Measurements from ENCODE around the gene ZCWPW2.

The ZCWPW2 gene

GRCh38 chr3:28476764-28477163 is 128.2 kb downstream of the ZCWPW2 start:
- TF ChIP-seq CTCF (IDR thresholded peaks at IDR 0.05), result no peak

- TF ChIP-seq CTCF (IDR thresholded peaks at IDR 0.05), result no peak
Measured at GRCh38 chr3:28485164-28485563, 136.6 kb downstream of the ZCWPW2 start.

- no peak for TF ChIP-seq CTCF (IDR thresholded peaks at IDR 0.05)
Measured at GRCh38 chr3:28495301-28495700, 146.8 kb downstream of the ZCWPW2 start.

- TF ChIP-seq CTCF (IDR thresholded peaks at IDR 0.05), result no peak
Measured at GRCh38 chr3:28502397-28502937, 153.9 kb downstream of the ZCWPW2 start.

GRCh38 chr3:28504976-28505375 is 156.5 kb downstream of the ZCWPW2 start:
- no peak for TF ChIP-seq CTCF (IDR thresholded peaks at IDR 0.05)

- no peak for TF ChIP-seq CTCF (IDR thresholded peaks at IDR 0.05)
Measured at GRCh38 chr3:28521663-28522062, 173.1 kb downstream of the ZCWPW2 start.

- TF ChIP-seq CTCF (IDR thresholded peaks at IDR 0.05), result no peak
Measured at GRCh38 chr3:28542351-28542750, 193.8 kb downstream of the ZCWPW2 start.

GRCh38 chr3:28544236-28544635 is 195.7 kb downstream of the ZCWPW2 start:
- no peak for TF ChIP-seq CTCF (IDR thresholded peaks at IDR 0.05)

Measured in LNCAP (cell line).